Cardiac muscle cell (in vitro differentiated cells and primary cell): ENCODE results near the gene TMC7. TPM values are rescaled to one million over a fixed set of nuclear protein-coding genes. Genes with fewer than 3 reads are reported as not detected.
A peak's percentile ranks its signal among the peaks of the same experiment; 100 is the strongest.

Source experiments
- DNase-seq, 2 donors: peaks; one replicate each; pipeline versions ENCODE4 v3.0.0 to v3.0.0-alpha.2; 2010 to 2017; ENCODE audit warnings: low read depth in 1 of 2, low spot score in 1 of 2
- H3K27ac ChIP-seq: fragments of 200-600 bp; sonication (generic); 2 replicates; pipeline ENCODE4 v1.5.1; 2016
- H3K27me3 ChIP-seq: fragments of 200-600 bp; sonication (generic); 2 replicates; pipeline ENCODE4 v1.6.0; 2016; ENCODE audit warnings: control low read depth
- H3K36me3 ChIP-seq: fragments of 200-600 bp; sonication (generic); 2 replicates; pipeline ENCODE4 v1.5.1; 2016; ENCODE audit warnings: control low read depth
- H3K4me1 ChIP-seq: fragments of 200-600 bp; sonication (generic); 2 replicates; pipeline ENCODE4 v1.8.1; 2017; ENCODE audit warnings: low read depth, mild to moderate bottlenecking, mixed run types
- H3K4me3 ChIP-seq: fragments of 200-600 bp; sonication (generic); 2 replicates; pipeline ENCODE4 v1.5.1; 2016; ENCODE audit warnings: mild to moderate bottlenecking
- H3K9me3 ChIP-seq: fragments of 200-600 bp; sonication (generic); 2 replicates; pipeline ENCODE4 v1.5.1; 2017; ENCODE audit warnings: low read depth, mild to moderate bottlenecking, control low read depth
- CTCF ChIP-seq: IDR thresholded peaks from 2 replicates; pipeline ENCODE4 v1.5.1; 2012; ENCODE audit warnings: low read depth, mild to moderate bottlenecking, low read length
- polyA plus RNA-seq: library from polyadenylated mRNA; unstranded; fragments of >200 nt; fragmentation: Nextera tagmentation; extraction: Ambion mirVana; gene quantifications from 2 replicates; pipeline ENCODE4 v1.2.1, GENCODE V29; 2016
- total RNA-seq: library from RNA; depleted of rRNA; stranded (reverse); fragments of >200 nt; gene quantifications from 2 replicates; pipeline ENCODE4 v1.2.3, GENCODE V29; 2016

The TMC7 gene
- 0.81 and 1.5 TPM in 2 replicates for total RNA-seq
- 4.2 and 4.6 TPM in 2 replicates for polyA plus RNA-seq

GRCh38 chr16:18983565-18984434 is at the start of gene TMC7:
Gene TMC7 (plus strand): TSS chr16:18983934. CDS start chr16:18984064, 130 bp downstream.
- Histone ChIP-seq H3K9me3 (no peaks in the 10 kb centered on the region), H3K36me3 (no peaks in the 10 kb centered on the region), H3K4me1 (no peaks in the 10 kb centered on the region), H3K27ac (no peak within 1 kb of the TSS), H3K4me3 (peak within 1 kb of the TSS; percentile 54), H3K27me3 (no peaks in the 10 kb centered on the region)
- peak; percentile 79 for TF ChIP-seq CTCF
- DNase-seq = peak; percentile 83 to 94

GRCh38 chr16:18936727-18937340 is 46.9 kb upstream of the TMC7 start:
- no peak for DNase-seq
- Histone ChIP-seq H3K4me3 (no peak overlapping the region), H3K36me3 (no peaks in the 10 kb centered on the region), H3K27me3 (no peaks in the 10 kb centered on the region), H3K9me3 (no peaks in the 10 kb centered on the region), H3K4me1 (peaks cover 12% of the 10 kb centered on the region), H3K27ac (no peak overlapping the region)
- TF ChIP-seq CTCF = no peak

- DNase-seq = no peak
- no peaks in the 10 kb centered on the region for H3K36me3 ChIP-seq
- H3K9me3 ChIP-seq = no peaks in the 10 kb centered on the region
- H3K27ac ChIP-seq = no peak overlapping the region
- H3K27me3 ChIP-seq = no peaks in the 10 kb centered on the region
- no peak for TF ChIP-seq CTCF
- H3K4me3 ChIP-seq = no peak overlapping the region
- peaks cover 9% of the 10 kb centered on the region for H3K4me1 ChIP-seq
Measured at GRCh38 chr16:18937390-18937789, 46.3 kb upstream of the TMC7 start.

GRCh38 chr16:18938986-18939385 is 44.7 kb upstream of the TMC7 start:
- H3K27me3 ChIP-seq = no peaks in the 10 kb centered on the region

GRCh38 chr16:18941471-18941870 is 42.3 kb upstream of the TMC7 start:
- DNase-seq = no peak
- Histone ChIP-seq H3K27me3 (no peaks in the 10 kb centered on the region), H3K36me3 (no peaks in the 10 kb centered on the region), H3K4me1 (no peaks in the 10 kb centered on the region), H3K4me3 (no peak overlapping the region), H3K9me3 (no peaks in the 10 kb centered on the region), H3K27ac (no peak overlapping the region)
- no peak for TF ChIP-seq CTCF

More at GRCh38 chr16:18938986-18939385, 44.7 kb upstream of the TMC7 start:
- Histone ChIP-seq H3K27ac (no peak overlapping the region), H3K4me1 (no peaks in the 10 kb centered on the region), H3K9me3 (no peaks in the 10 kb centered on the region), H3K4me3 (no peak overlapping the region), H3K36me3 (no peaks in the 10 kb centered on the region)
- TF ChIP-seq CTCF = no peak
- DNase-seq = no peak
